GM18526 (cell line): ENCODE results near the gene TUBAL3.

Experiments used
- POLR2A ChIP-seq: IDR thresholded peaks from 3 replicates; pipeline ENCODE4 v1.6.1; 2011; ENCODE audit not compliant: insufficient read length; ENCODE audit errors: extremely low read depth

Gene TUBAL3

DNA sequence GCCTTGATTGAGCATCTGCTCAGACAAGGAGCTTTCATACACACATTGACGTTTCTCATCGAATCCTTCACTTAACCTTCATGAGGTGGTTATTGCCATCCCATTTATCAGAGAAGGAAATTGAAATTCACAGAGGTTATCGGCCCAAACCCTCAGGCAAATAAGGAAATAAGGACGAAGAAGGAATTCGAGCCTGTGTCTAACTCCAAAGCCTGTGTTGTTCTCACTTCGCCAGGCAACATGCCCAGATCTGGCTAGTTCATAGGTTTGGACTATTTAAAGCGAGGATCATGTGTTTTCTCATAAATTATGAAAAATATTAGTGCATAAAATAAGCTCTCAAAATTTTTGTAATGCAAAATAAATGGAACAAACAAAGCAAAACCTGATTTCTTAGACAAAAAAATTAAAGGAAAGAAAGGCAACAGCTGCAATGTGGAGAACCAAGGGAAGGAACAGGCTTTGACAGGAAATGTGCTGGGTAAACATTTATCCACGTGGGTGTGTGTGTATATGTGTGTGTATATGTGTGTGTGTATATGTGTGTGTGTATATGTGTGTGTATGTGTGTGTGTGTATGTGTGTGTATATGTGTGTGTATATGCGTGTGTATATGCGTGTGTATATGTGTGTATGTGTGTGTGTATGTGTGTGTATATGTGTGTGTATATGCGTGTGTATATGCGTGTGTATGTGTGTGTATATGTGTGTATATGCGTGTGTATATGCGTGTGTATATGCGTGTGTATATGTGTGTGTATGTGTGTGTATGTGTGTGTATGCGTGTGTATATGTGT is 35.1 kb downstream of the TUBAL3 start:
- TF ChIP-seq POLR2A: no peak

- TF ChIP-seq POLR2A: no peak
Measured at GRCh38 chr10:5365928-5366327, 38.7 kb downstream of the TUBAL3 start.

DNA sequence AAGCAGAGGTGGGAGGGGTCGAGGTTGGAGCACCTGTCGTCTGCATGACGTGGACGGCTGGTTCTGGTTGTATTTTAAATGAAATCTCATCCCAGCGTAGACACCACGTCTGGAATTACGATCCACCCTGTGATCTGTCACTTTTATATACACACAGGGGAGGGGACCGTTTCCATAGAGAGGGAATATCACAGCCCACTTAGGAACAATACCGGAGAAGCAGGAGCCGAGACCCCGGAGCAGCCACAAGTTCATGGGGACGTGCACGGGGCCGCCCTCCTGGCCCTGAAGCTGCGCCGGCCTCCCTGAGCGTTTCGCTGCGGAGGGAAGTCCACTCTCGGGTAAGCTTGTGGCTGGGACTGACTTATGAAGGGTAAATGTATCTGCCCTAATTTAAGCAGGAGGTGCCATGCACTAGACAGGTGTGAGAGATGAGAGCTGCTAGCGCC is 39.7 kb downstream of the TUBAL3 start, which contains the start of gene UCN3:
TSS of gene UCN3 (plus strand) at position 77 of the 449 bp plus-strand sequence. CDS start 8,755 bp downstream, outside the sequence.
- TF ChIP-seq POLR2A: no peak

- no peak for TF ChIP-seq POLR2A
Measured at GRCh38 chr10:5364374-5364773, 40.3 kb downstream of the TUBAL3 start.

- TF ChIP-seq POLR2A: no peak
Measured at GRCh38 chr10:5362873-5363272, 41.8 kb downstream of the TUBAL3 start.

- no peak for TF ChIP-seq POLR2A
Measured at GRCh38 chr10:5361966-5362365, 42.7 kb downstream of the TUBAL3 start.

DNA sequence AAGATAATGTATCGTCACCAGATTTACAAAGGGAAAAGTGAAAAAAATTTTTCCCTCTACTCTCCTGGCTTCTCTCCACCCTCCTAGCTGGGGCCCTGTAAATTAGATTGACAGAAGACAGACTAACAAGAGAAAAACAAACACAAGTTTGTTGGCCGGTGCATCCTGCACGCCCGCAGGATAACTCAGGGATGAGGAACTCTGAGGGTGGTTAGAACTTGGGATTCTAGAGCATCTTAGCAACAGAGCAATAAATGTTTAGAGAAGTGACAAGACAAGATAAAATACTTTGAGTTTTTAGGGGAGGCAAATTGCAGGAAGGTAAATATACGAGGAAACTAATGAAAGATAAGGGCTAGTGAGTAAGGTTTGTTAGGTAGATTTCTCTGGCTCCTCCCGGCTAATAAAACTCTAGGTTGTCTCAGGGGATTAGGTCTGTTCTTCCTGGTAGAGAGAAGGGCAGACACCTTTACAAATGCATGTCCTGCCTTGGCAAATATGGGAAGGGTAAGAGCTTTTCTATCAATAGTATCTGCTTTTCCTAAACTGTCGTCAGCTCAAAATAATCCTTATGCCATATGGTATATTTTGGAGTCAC is 44.2 kb downstream of the TUBAL3 start:
- no peak for TF ChIP-seq POLR2A

GRCh38 chr10:5356302-5356763 is 48.3 kb downstream of the TUBAL3 start:
- TF ChIP-seq POLR2A: no peak

DNA sequence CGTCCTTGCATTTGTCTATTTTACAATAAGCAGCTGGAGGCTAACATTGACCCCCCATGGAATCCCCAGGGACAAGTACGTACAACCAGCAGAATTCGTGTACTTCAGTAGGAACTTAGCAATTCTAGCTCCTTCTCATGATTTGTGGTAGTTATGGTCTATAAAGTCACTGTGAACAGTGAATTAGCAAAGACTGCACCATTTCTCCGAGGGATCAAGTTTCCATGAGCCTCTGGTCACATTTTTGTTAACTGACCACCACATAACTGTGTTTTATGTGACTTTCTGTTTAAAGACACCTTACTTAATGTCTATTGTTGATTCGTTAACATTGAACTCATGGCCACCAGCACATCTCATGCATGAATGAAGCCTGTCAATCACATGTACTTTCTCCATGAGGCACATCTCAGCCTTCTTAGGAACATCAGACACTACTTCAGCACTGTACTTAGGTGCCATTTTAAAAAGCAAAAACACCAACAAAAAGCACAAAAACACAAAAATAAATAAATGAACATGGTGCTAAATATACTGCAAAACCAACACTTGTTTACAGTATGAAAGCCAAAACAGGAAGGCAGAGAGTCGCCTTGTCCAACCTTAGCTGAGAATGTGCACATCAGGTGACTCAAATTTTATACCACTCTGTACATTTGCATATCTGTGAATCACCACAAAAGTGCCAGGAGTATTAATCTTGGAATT is 48.9 kb downstream of the TUBAL3 start:
- no peak for TF ChIP-seq POLR2A

DNA sequence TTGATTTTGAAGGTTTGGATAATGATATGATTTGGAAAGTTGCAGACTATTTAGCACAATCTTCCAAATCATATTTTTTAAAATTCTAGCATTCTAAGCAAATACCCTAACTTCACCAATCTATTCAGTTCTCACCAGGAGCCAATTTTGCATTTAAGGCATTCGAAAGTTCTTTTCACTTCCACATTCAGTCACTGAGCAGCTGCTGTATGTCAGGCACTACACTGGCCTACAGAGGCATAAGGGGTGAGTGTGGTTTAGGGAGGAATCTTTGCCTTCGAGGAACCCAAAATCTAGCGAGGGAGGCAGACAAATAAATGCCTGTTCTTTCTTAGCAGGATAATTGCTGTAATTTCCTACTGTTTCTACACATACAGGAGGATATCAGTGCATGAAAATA is 50.6 kb downstream of the TUBAL3 start:
- TF ChIP-seq POLR2A: no peak

DNA sequence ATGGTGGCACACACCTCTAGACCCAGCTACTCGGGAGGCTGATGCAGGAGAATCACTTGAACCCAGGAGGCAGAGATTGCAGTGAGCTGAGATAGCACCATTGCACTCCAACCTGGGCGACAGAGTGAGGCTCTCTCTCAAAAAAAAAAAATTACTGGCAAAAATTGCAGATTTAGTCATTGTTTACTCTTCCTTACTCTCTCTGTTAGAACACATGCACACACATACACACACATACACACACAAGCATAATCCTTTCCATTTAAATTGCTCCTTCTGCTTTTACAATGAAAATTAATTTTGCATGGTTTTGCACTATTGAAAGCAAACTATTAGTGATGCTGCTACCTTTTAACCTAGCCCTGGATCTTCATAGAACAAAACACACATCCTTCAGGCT is 55.3 kb downstream of the TUBAL3 start:
- TF ChIP-seq POLR2A: no peak

DNA sequence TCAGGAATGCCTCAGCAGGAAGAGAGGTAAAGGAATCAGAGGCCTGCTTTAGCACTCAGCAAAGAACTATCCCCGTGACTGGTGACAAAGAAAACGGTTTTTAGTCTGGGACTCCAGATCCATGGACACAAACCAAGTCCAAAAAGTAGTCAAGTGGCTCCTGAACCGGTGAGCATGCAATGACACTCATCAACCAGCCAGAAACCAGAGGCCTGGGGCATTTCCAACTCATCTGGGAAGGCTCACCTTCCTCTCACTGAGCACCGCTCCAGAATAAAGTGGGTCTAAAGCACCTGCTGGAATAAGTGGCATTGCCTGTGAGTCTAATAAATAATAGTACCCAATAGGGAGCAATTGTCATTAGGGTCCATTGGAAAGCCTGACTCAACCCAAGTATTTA is 57.7 kb downstream of the TUBAL3 start:
- TF ChIP-seq POLR2A: no peak

GRCh38 chr10:5344746-5345145 is 59.9 kb downstream of the TUBAL3 start:
- no peak for TF ChIP-seq POLR2A

DNA sequence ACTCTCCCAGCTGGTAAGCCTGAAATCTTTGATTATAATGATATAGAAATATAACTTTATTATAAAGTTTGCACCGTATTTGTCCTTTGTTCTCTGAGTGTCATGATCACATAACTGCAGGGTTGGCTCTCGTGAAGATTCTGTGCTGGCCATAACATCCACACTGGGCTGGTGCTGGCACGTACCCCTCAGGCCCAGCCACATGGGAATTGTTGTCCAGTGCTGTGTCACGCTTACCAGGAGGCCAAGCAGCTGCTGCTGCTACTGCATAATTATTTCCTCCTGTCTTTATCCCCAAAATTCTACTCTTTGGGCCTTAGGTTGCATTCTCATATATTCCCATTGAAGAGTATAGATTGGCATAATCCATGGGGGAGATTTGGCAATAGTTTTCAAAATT is 60.6 kb downstream of the TUBAL3 start:
- no peak for TF ChIP-seq POLR2A

DNA sequence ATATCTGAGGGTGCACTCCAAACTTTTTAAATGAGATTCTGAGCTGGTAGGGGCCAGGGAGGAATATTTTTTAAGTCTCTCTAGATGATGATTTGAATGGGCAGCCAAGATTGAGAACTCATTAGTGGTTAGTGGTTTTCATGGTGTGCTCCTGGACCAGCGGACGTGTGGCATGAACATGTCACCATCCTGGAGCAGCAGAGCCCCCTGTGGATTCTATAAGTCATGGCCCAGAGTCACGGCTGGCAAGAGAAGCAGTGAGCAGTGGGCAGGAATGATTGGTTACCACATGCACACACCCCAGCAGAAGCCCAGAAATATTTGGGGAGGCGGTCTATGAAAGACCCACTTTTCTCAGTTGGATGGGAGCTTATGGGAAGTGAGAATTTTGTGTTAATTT is 61.1 kb downstream of the TUBAL3 start:
- no peak for TF ChIP-seq POLR2A
